Measurements from ENCODE around the gene IDE.

IDE gene

GRCh38 chr10:92615515-92615914 lies 41.6 kb upstream of the IDE start:
- TF ChIP-seq ZFP30 (CRISPR knock-in tag; IDR thresholded peaks at IDR 0.05) = no peak
- no peak for TF ChIP-seq TCF4 (CRISPR knock-in tag; IDR thresholded peaks at IDR 0.05; ENCODE audit: borderline replicate concordance)
- TF ChIP-seq, protein P1, sequence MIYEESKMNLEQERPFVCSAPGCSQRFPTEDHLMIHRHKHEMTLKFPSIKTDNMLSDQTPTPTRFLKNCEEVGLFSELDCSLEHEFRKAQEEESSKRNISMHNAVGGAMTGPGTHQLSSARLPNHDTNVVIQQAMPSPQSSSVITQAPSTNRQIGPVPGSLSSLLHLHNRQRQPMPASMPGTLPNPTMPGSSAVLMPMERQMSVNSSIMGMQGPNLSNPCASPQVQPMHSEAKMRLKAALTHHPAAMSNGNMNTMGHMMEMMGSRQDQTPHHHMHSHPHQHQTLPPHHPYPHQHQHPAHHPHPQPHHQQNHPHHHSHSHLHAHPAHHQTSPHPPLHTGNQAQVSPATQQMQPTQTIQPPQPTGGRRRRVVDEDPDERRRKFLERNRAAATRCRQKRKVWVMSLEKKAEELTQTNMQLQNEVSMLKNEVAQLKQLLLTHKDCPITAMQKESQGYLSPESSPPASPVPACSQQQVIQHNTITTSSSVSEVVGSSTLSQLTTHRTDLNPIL (CRISPR knock-in tag; IDR thresholded peaks at IDR 0.05; ENCODE audit: low read depth) = no peak
- no peak for TF ChIP-seq PPARA (CRISPR knock-in tag; IDR thresholded peaks at IDR 0.05; ENCODE audit: borderline replicate concordance)
- no peak for TF ChIP-seq ZC3H10 (CRISPR knock-in tag; IDR thresholded peaks at IDR 0.05)
- TF ChIP-seq PATZ1 (CRISPR knock-in tag; IDR thresholded peaks at IDR 0.05; ENCODE audit: borderline replicate concordance) = no peak
- TF ChIP-seq ISL1 (CRISPR knock-in tag; IDR thresholded peaks at IDR 0.05) = no peak
- no peak for TF ChIP-seq GLIS3 (CRISPR knock-in tag; IDR thresholded peaks at IDR 0.05)
- TF ChIP-seq ZNF8 (CRISPR knock-in tag; IDR thresholded peaks at IDR 0.05) = no peak
- no peak for TF ChIP-seq POU6F1 (CRISPR knock-in tag; IDR thresholded peaks at IDR 0.05; ENCODE audit: borderline replicate concordance, low read depth)
- no peak for TF ChIP-seq ARNTL (CRISPR knock-in tag; IDR thresholded peaks at IDR 0.05; ENCODE audit: borderline replicate concordance, low read depth)
- no peak for TF ChIP-seq ZNF70 (CRISPR knock-in tag; IDR thresholded peaks at IDR 0.05)
- no peak for TF ChIP-seq RARB (CRISPR knock-in tag; IDR thresholded peaks at IDR 0.05)
- no peak for TF ChIP-seq CSDC2 (CRISPR knock-in tag; IDR thresholded peaks at IDR 0.05)
- TF ChIP-seq, protein P2, sequence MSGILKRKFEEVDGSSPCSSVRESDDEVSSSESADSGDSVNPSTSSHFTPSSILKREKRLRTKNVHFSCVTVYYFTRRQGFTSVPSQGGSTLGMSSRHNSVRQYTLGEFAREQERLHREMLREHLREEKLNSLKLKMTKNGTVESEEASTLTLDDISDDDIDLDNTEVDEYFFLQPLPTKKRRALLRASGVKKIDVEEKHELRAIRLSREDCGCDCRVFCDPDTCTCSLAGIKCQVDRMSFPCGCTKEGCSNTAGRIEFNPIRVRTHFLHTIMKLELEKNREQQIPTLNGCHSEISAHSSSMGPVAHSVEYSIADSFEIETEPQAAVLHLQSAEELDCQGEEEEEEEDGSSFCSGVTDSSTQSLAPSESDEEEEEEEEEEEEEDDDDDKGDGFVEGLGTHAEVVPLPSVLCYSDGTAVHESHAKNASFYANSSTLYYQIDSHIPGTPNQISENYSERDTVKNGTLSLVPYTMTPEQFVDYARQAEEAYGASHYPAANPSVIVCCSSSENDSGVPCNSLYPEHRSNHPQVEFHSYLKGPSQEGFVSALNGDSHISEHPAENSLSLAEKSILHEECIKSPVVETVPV (CRISPR knock-in tag; IDR thresholded peaks at IDR 0.05) = no peak
- TF ChIP-seq OSR1 (CRISPR knock-in tag; IDR thresholded peaks at IDR 0.05) = no peak
- no peak for TF ChIP-seq ZNF565 (CRISPR knock-in tag; conservative IDR thresholded peaks at IDR 0.05; ENCODE audit: low read depth)
- TF ChIP-seq BACH2 (CRISPR knock-in tag; IDR thresholded peaks at IDR 0.05; ENCODE audit: borderline replicate concordance) = no peak
- no peak for TF ChIP-seq ESRRG (CRISPR knock-in tag; IDR thresholded peaks at IDR 0.05)
- TF ChIP-seq, protein P3, sequence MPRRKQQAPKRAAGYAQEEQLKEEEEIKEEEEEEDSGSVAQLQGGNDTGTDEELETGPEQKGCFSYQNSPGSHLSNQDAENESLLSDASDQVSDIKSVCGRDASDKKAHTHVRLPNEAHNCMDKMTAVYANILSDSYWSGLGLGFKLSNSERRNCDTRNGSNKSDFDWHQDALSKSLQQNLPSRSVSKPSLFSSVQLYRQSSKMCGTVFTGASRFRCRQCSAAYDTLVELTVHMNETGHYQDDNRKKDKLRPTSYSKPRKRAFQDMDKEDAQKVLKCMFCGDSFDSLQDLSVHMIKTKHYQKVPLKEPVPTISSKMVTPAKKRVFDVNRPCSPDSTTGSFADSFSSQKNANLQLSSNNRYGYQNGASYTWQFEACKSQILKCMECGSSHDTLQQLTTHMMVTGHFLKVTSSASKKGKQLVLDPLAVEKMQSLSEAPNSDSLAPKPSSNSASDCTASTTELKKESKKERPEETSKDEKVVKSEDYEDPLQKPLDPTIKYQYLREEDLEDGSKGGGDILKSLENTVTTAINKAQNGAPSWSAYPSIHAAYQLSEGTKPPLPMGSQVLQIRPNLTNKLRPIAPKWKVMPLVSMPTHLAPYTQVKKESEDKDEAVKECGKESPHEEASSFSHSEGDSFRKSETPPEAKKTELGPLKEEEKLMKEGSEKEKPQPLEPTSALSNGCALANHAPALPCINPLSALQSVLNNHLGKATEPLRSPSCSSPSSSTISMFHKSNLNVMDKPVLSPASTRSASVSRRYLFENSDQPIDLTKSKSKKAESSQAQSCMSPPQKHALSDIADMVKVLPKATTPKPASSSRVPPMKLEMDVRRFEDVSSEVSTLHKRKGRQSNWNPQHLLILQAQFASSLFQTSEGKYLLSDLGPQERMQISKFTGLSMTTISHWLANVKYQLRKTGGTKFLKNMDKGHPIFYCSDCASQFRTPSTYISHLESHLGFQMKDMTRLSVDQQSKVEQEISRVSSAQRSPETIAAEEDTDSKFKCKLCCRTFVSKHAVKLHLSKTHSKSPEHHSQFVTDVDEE (CRISPR knock-in tag; IDR thresholded peaks at IDR 0.05) = no peak
- ATAC-seq = no peak

GRCh38 chr10:92604841-92605240 lies 30.9 kb upstream of the IDE start:
- no peak for ATAC-seq

More at GRCh38 chr10:92604841-92605240, 30.9 kb upstream of the IDE start:
- TF ChIP-seq TOX (CRISPR knock-in tag; IDR thresholded peaks at IDR 0.05; ENCODE audit: borderline replicate concordance) (no peak), RARB (CRISPR knock-in tag; IDR thresholded peaks at IDR 0.05) (no peak), ZNF70 (CRISPR knock-in tag; IDR thresholded peaks at IDR 0.05) (no peak), CSDC2 (CRISPR knock-in tag; IDR thresholded peaks at IDR 0.05) (no peak), ZNF565 (CRISPR knock-in tag; conservative IDR thresholded peaks at IDR 0.05; ENCODE audit: low read depth) (no peak)
- TF ChIP-seq, protein P1 (CRISPR knock-in tag; IDR thresholded peaks at IDR 0.05; ENCODE audit: low read depth) = no peak

All from SK-N-SH treated with all-trans-retinoic acid at 6 μM for 48 hours (cell line).